GM12878 (cell line): ENCODE results near the gene DLK2. TPM values are rescaled to one million over a fixed set of nuclear protein-coding genes. Genes with fewer than 3 reads are reported as not detected.

Source experiments
- ATAC-seq: fragments of 200-7000 bp; cut with Tn5 transposase; 3 replicates; pipeline ENCODE4 v1.9.1; 2020; ENCODE audit warnings: mild to moderate bottlenecking, moderate library complexity
- BruUV-seq: library from RNA; stranded (reverse); fragments of 400-500 nt; replicated peaks from 2 replicates; lab custom pipeline; 2021; lab: Mats Ljungman, UMichigan
- CTCF ChIA-PET: fragments of 300-600 bp; sonication (Branson Sonifier 250); formaldehyde crosslinking; extraction: SDS; loops from one replicate; lab custom pipeline; 2021; ENCODE audit warnings: inconsistent platforms; lab: Yijun Ruan, JAX
- POLR2A ChIA-PET: fragments of 350-600 bp; formaldehyde crosslinking; extraction: SDS; loops from one replicate; lab custom pipeline; 2021; ENCODE audit warnings: inconsistent platforms; lab: Charles Lee
- RAD21 ChIA-PET: fragments of 300-600 bp; sonication (Branson Sonifier 250); formaldehyde crosslinking; loops from one replicate; lab custom pipeline; 2023; ENCODE audit warnings: antibody characterized with exemption; ENCODE audit not compliant: unreplicated experiment; lab: Charles Lee
- SMC1A ChIA-PET: fragments of 300-600 bp; sonication (Branson Sonifier 250); formaldehyde crosslinking; loops from one replicate; lab custom pipeline; 2023; ENCODE audit not compliant: unreplicated experiment, uncharacterized antibody; lab: Charles Lee
- DNase-seq: peaks from one replicate; pipeline ENCODE4 v3.0.0-alpha.2; 2011; ENCODE audit warnings: low read depth, low spot score
- FAIRE-seq: peaks from 3 replicates; lab custom pipeline; 2011; peaks lifted over from hg19 to GRCh38; lab: Jason Lieb, UNC
- H2AFZ ChIP-seq: 2 replicates; pipeline ENCODE4 v1.6.0; 2011; ENCODE audit warnings: low read depth, low read length, control low read depth; ENCODE audit not compliant: control insufficient read depth
- H3K27ac ChIP-seq: 2 replicates; pipeline ENCODE4 v1.5.1; 2011; ENCODE audit warnings: control low read depth; ENCODE audit not compliant: control insufficient read depth, insufficient read depth
- H3K27me3 ChIP-seq, 2 experiments: replicated peaks in 1 of 2; 2 replicates each; pipeline versions ENCODE4 v1.6.0 to v1.6.1; 2011; ENCODE audit warnings: low read length in 1 of 2; ENCODE audit not compliant: control insufficient read depth in 2 of 2, insufficient read depth in 2 of 2
- H3K36me3 ChIP-seq, 2 experiments: 2 replicates each; pipeline ENCODE4 v1.5.1; 2011; ENCODE audit warnings: low read length in 1 of 2; ENCODE audit not compliant: control insufficient read depth in 2 of 2, insufficient read depth in 2 of 2
- H3K4me1 ChIP-seq: 2 replicates; pipeline ENCODE4 v1.6.1; 2011; ENCODE audit warnings: mild to moderate bottlenecking, low read length, moderate library complexity, mixed read lengths; ENCODE audit not compliant: control insufficient read depth, insufficient read depth
- H3K4me2 ChIP-seq: 2 replicates; pipeline ENCODE4 v1.6.0; 2011; ENCODE audit warnings: control low read depth; ENCODE audit not compliant: control insufficient read depth, insufficient read depth
- H3K4me3 ChIP-seq: fragments of 200-600 bp; sonication (generic); 2 replicates; pipeline ENCODE4 v1.5.1; 2016
- H3K79me2 ChIP-seq: 2 replicates; pipeline ENCODE4 v1.6.0; 2011; ENCODE audit warnings: low read length; ENCODE audit not compliant: control insufficient read depth, insufficient read depth
- H3K9ac ChIP-seq: 2 replicates; pipeline ENCODE4 v1.8.0; 2011; ENCODE audit warnings: low read length, control low read depth, mixed read lengths; ENCODE audit not compliant: control insufficient read depth, insufficient read depth
- H3K9me3 ChIP-seq: replicated peaks from 3 replicates; pipeline ENCODE4 v1.5.1; 2011; ENCODE audit warnings: mild to moderate bottlenecking, low read length; ENCODE audit not compliant: control insufficient read depth, insufficient read depth
- H4K20me1 ChIP-seq: 2 replicates; pipeline ENCODE4 v1.6.0; 2011; ENCODE audit not compliant: control insufficient read depth, insufficient read depth
- BMI1 ChIP-seq: fragments of 450-650 bp; IDR thresholded peaks from 2 replicates; pipeline ENCODE4 v1.6.1; 2016; ENCODE audit warnings: mild to moderate bottlenecking, moderate library complexity, borderline replicate concordance
- CHD2 ChIP-seq: IDR thresholded peaks from 2 replicates; pipeline ENCODE4 v1.6.1; 2011; ENCODE audit warnings: low read depth, low read length, improper control_type of control experiment, borderline replicate concordance
- IRF3 ChIP-seq: fragments of 450-650 bp; IDR thresholded peaks from 2 replicates; pipeline ENCODE4 v1.6.1; 2014; ENCODE audit warnings: mild to moderate bottlenecking
- MAX ChIP-seq: IDR thresholded peaks from 2 replicates; pipeline ENCODE4 v1.6.1; 2012; ENCODE audit warnings: low read depth, low read length, improper control_type of control experiment
- NR2C1 ChIP-seq: fragments of 450-650 bp; IDR thresholded peaks from 2 replicates; pipeline ENCODE4 v1.6.1; 2017; ENCODE audit warnings: antibody characterized with exemption, mild to moderate bottlenecking, moderate library complexity
- NRF1 ChIP-seq: conservative IDR thresholded peaks from 2 replicates; pipeline ENCODE4 v1.6.1; 2011; ENCODE audit warnings: mild to moderate bottlenecking, low read depth, low read length, improper control_type of control experiment
- SMAD1 ChIP-seq: fragments of 450-650 bp; IDR thresholded peaks from 2 replicates; pipeline ENCODE4 v1.6.1; 2018; ENCODE audit warnings: mild to moderate bottlenecking, low read depth; ENCODE audit not compliant: partially characterized antibody
- SMAD5 ChIP-seq: IDR thresholded peaks from 2 replicates; pipeline ENCODE4 v1.6.1; 2016; ENCODE audit warnings: antibody characterized with exemption, low read depth
- SRF ChIP-seq, 2 experiments: IDR thresholded peaks; 2 replicates each; pipeline ENCODE4 v1.6.1; 2011; ENCODE audit warnings: low read depth in 2 of 2, low read length in 2 of 2, mild to moderate bottlenecking in 1 of 2, moderate library complexity in 1 of 2
- ZBED1 ChIP-seq: IDR thresholded peaks from 2 replicates; pipeline ENCODE4 v1.6.1; 2016; ENCODE audit warnings: borderline replicate concordance
- ZBTB11 ChIP-seq: fragments of 450-650 bp; formaldehyde crosslinking; IDR thresholded peaks from 2 replicates; pipeline ENCODE4 v1.5.0; 2022; ENCODE audit warnings: mild to moderate bottlenecking, missing genetic modification characterization
- ZBTB40 ChIP-seq: fragments of 450-650 bp; IDR thresholded peaks from 2 replicates; pipeline ENCODE4 v1.6.1; 2016; ENCODE audit warnings: mild to moderate bottlenecking, moderate library complexity, borderline replicate concordance
- ZNF274 ChIP-seq: IDR thresholded peaks from one replicate; pipeline ENCODE4 v1.8.0; 2011; ENCODE audit not compliant: insufficient read length, insufficient read depth
- WGBS: methylation state at CpG from one replicate; pipeline ENCODE4 v1.1.6; 2016; ENCODE audit warnings: low lambda C conversion rate; ENCODE audit not compliant: insufficient replicate concordance, insufficient coverage; ENCODE audit errors: missing lambda C conversion rate; 5-methylcytosine and 5-hydroxymethylcytosine counted together
- in situ Hi-C: fragments of 300-500 bp; cut with MboI; formaldehyde crosslinking; loops from 9 replicates; pipeline ENCODE4 v1.14.3; 2018; ENCODE audit warnings: mixed read lengths
- intact Hi-C: fragments of 100-400 bp; cut with micrococcal nuclease; formaldehyde crosslinking; loops from one replicate; pipeline ENCODE4 v1.14.2; 2022; ENCODE audit not compliant: unreplicated experiment
- polyA plus RNA-seq, 11 experiments: library from polyadenylated mRNA; depleted of rRNA in 4 of 11; unstranded in 6 of 11; stranded (reverse) in 5 of 11; fragments of >200 nt; fragmentation: Nextera tagmentation in 4 of 11; fragmentation: Illumina TruSeq in 1 of 11; extraction: Ambion mirVana in 4 of 11; extraction: Trizol in 1 of 11; gene quantifications; 1 replicate in 1 of 11; 2 replicates in 10 of 11; pipeline versions ENCODE4 v1.2.1 to v1.2.3, GENCODE V29; 2011 to 2016; ENCODE audit warnings: inconsistent platforms in 2 of 11, missing spikeins in 2 of 11, low read depth in 1 of 11
- total RNA-seq, 4 experiments: library from RNA; depleted of rRNA in 3 of 4; stranded (reverse); fragments of >200 nt in 3 of 4; fragmentation: Illumina TruSeq in 1 of 4; extraction: Trizol in 1 of 4; gene quantifications; 2 replicates each; pipeline versions ENCODE4 v1.2.1 to v1.2.3, GENCODE V29; 2013 to 2021

The DLK2 gene
- total and polyA plus RNA-seq, 10 of the 15 experiments (the other 5 are each of a cell fraction or from before 2014, with no cell fraction given), result 0.03 to 0.55 (median 0.38) TPM; not detected in 4

GRCh38 chr6:43436577-43437282 lies 18.6 kb downstream of the DLK2 start:
- POLR2A ChIA-PET, result interaction anchor here (1.1 kb wide), 2 partner anchors 14 to 53 kb away, joined by 3 read pairs; no protein-coding TSS in a partner anchor
- DNase-seq (no peak), FAIRE-seq (no peak), ATAC-seq (no peak)
- Histone ChIP-seq H3K79me2 (no peaks in the 10 kb centered on the region), H4K20me1 (no peaks in the 10 kb centered on the region; the same call in 1 of the 2 replicates), H3K9me3 (no peaks in the 10 kb centered on the region), H3K4me3 (no peak overlapping the region), H2AFZ (no peak overlapping the region), H3K9ac (no peak overlapping the region), H3K4me1 (no peaks in the 10 kb centered on the region; the same call in 1 of the 2 replicates), H3K27ac (no peak overlapping the region), H3K4me2 (no peak overlapping the region), H3K36me3 (peaks cover 4 to 7% of the 10 kb centered on the region in 2 experiments; a peak in 3 of 4 replicates), H3K27me3 (no peaks in the 10 kb centered on the region)
- no TSS peak for BruUV-seq
- intact Hi-C loops (no loop called here), in situ Hi-C loops (no loop called here)
- CTCF ChIA-PET, result interaction anchor here (0.8 to 2.1 kb wide), 3 partner anchors 10 to 75 kb away, joined by 3 to 6 read pairs (median 4); partner anchors contain the start of gene ABCC10
- WGBS, result 94% methylated on average over 5 of the region's 5 CpGs
- SMC1A ChIA-PET, result interaction anchor here (0.6 to 1.2 kb wide), 4 partner anchors 14 to 181 kb away, joined by 3 to 7 read pairs (median 4); no protein-coding TSS in a partner anchor
- RAD21 ChIA-PET, result interaction anchor here (0.6 to 1.6 kb wide), 2 partner anchors 70 to 79 kb away, joined by 3 read pairs; no protein-coding TSS in a partner anchor
- no peak for TF ChIP-seq SMAD1
- TF ChIP-seq ZNF274, result no peak
- no peak for TF ChIP-seq MAX
- TF ChIP-seq BMI1, result no peak
- TF ChIP-seq NRF1, result no peak
- TF ChIP-seq ZBTB11 (CRISPR knock-in tag), result no peak
- TF ChIP-seq SRF (IDR thresholded peaks at IDR 0.05; ENCODE audit: low read depth in 2 of 2, low read length in 2 of 2), result no peak
- TF ChIP-seq ZBED1, result no peak
- no peak for TF ChIP-seq CHD2
- no peak for TF ChIP-seq IRF3
- no peak for TF ChIP-seq ZBTB40
- TF ChIP-seq NR2C1, result no peak
- TF ChIP-seq SMAD5, result no peak
